HEK293 (cell line): ENCODE results near the gene CACNG4.

Source experiments
- CTCF ChIA-PET: fragments of 350-600 bp; formaldehyde crosslinking; extraction: SDS; loops from one replicate; lab custom pipeline; 2021; ENCODE audit warnings: antibody characterized with exemption; lab: Yijun Ruan, JAX
- POLR2A ChIA-PET: fragments of 300-600 bp; formaldehyde crosslinking; extraction: SDS; loops from one replicate; lab custom pipeline; 2020; ENCODE audit warnings: antibody characterized with exemption, inconsistent platforms; lab: Yijun Ruan, JAX
- H3K27ac ChIP-seq: fragments of 200-500 bp; sonication (Bioruptor generic); 2 replicates; pipeline ENCODE4 v1.5.1; 2014; ENCODE audit warnings: low read depth, low read length, control low read depth, inconsistent platforms; ENCODE audit errors: extremely low read depth
- H3K36me3 ChIP-seq, 2 experiments: fragments of 200-500 bp in 1 of 2; sonication (Bioruptor generic) in 1 of 2; 1 replicate in 1 of 2; 2 replicates in 1 of 2; pipeline ENCODE4 v1.5.1; 2014 to 2017; ENCODE audit warnings: inconsistent platforms in 2 of 2, low read length in 2 of 2; ENCODE audit not compliant: control insufficient read depth in 2 of 2, insufficient read depth in 1 of 2
- H3K4me1 ChIP-seq: fragments of 200-500 bp; sonication (Bioruptor generic); 2 replicates; pipeline ENCODE4 v1.5.1; 2014; ENCODE audit warnings: mild to moderate bottlenecking, low read length, inconsistent platforms; ENCODE audit not compliant: control insufficient read depth, insufficient read depth
- H3K4me3 ChIP-seq: 2 replicates; pipeline ENCODE4 v1.5.1; 2011; ENCODE audit warnings: low read depth, mild to moderate bottlenecking, control low read depth, low read length, moderate library complexity
- H3K9me3 ChIP-seq: fragments of 200-500 bp; sonication (Bioruptor generic); 2 replicates; pipeline ENCODE4 v1.5.1; 2014; ENCODE audit warnings: low read depth, low read length, inconsistent platforms; ENCODE audit not compliant: control insufficient read depth, insufficient read depth
- FEZF1 ChIP-seq: fragments of 450-650 bp; formaldehyde crosslinking; IDR thresholded peaks from 2 replicates; pipeline ENCODE4 v1.5.1; 2016; ENCODE audit warnings: missing biosample characterization, missing genetic modification characterization
- KLF1 ChIP-seq: fragments of 450-650 bp; formaldehyde crosslinking; IDR thresholded peaks from 2 replicates; pipeline ENCODE4 v1.5.1; 2016; ENCODE audit warnings: missing biosample characterization, missing genetic modification characterization
- RBAK ChIP-seq: fragments of 450-650 bp; formaldehyde crosslinking; IDR thresholded peaks from 2 replicates; pipeline ENCODE4 v1.5.1; 2016; ENCODE audit warnings: missing biosample characterization, missing genetic modification characterization
- REPIN1 ChIP-seq: fragments of 450-650 bp; formaldehyde crosslinking; IDR thresholded peaks from 2 replicates; pipeline ENCODE4 v1.5.1; 2017; ENCODE audit warnings: missing biosample characterization, missing genetic modification characterization, low read depth
- YY2 ChIP-seq: fragments of 450-650 bp; formaldehyde crosslinking; IDR thresholded peaks from 2 replicates; pipeline ENCODE4 v1.5.1; 2016; ENCODE audit warnings: missing biosample characterization, missing genetic modification characterization
- ZNF155 ChIP-seq: fragments of 450-650 bp; formaldehyde crosslinking; IDR thresholded peaks from 2 replicates; pipeline ENCODE4 v1.5.1; 2016; ENCODE audit warnings: missing biosample characterization, missing genetic modification characterization
- ZNF311 ChIP-seq: fragments of 450-650 bp; formaldehyde crosslinking; IDR thresholded peaks from 2 replicates; pipeline ENCODE4 v1.5.1; 2017; ENCODE audit warnings: missing biosample characterization, missing genetic modification characterization, borderline replicate concordance
- ZNF510 ChIP-seq: fragments of 450-650 bp; formaldehyde crosslinking; IDR thresholded peaks from 2 replicates; pipeline ENCODE4 v1.5.1; 2018; ENCODE audit warnings: mild to moderate bottlenecking, missing genetic modification characterization, missing biosample characterization; ENCODE audit not compliant: insufficient replicate concordance
- ZNF777 ChIP-seq: fragments of 450-650 bp; formaldehyde crosslinking; IDR thresholded peaks from 2 replicates; pipeline ENCODE4 v1.5.1; 2017; ENCODE audit warnings: missing biosample characterization, missing genetic modification characterization, borderline replicate concordance
- ZSCAN23 ChIP-seq: fragments of 450-650 bp; formaldehyde crosslinking; IDR thresholded peaks from 2 replicates; pipeline ENCODE4 v1.5.1; 2016; ENCODE audit warnings: missing biosample characterization, missing genetic modification characterization
- ZXDB ChIP-seq: fragments of 450-650 bp; formaldehyde crosslinking; IDR thresholded peaks from 2 replicates; pipeline ENCODE4 v1.5.1; 2016; ENCODE audit warnings: missing biosample characterization, missing genetic modification characterization
- TF ChIP-seq, protein P1 (sequence below): fragments of 450-650 bp; formaldehyde crosslinking; IDR thresholded peaks from 2 replicates; pipeline ENCODE4 v1.5.1; 2016; ENCODE audit warnings: missing biosample characterization, missing genetic modification characterization, borderline replicate concordance
- TF ChIP-seq, protein P2 (sequence below): fragments of 450-650 bp; formaldehyde crosslinking; IDR thresholded peaks from 2 replicates; pipeline ENCODE4 v1.5.1; 2017; ENCODE audit warnings: missing biosample characterization, mild to moderate bottlenecking, missing genetic modification characterization, moderate library complexity
- TF ChIP-seq, protein P3 (sequence below): fragments of 450-650 bp; formaldehyde crosslinking; IDR thresholded peaks from 2 replicates; pipeline ENCODE4 v1.5.1; 2016; ENCODE audit warnings: missing biosample characterization, missing genetic modification characterization
- TF ChIP-seq, protein P4 (sequence below): fragments of 450-650 bp; formaldehyde crosslinking; IDR thresholded peaks from 2 replicates; pipeline ENCODE4 v1.5.1; 2016; ENCODE audit warnings: missing biosample characterization, missing genetic modification characterization
- TF ChIP-seq, protein P5 (sequence below): fragments of 450-650 bp; formaldehyde crosslinking; IDR thresholded peaks from 2 replicates; pipeline ENCODE4 v1.5.1; 2017; ENCODE audit warnings: missing biosample characterization, missing genetic modification characterization
- TF ChIP-seq, protein P6 (sequence below): fragments of 450-650 bp; formaldehyde crosslinking; IDR thresholded peaks from 2 replicates; pipeline ENCODE4 v1.5.1; 2016; ENCODE audit warnings: missing biosample characterization, missing genetic modification characterization
- TF ChIP-seq, protein P7 (sequence below): fragments of 450-650 bp; formaldehyde crosslinking; IDR thresholded peaks from 2 replicates; pipeline ENCODE4 v1.5.1; 2016; ENCODE audit warnings: missing biosample characterization, missing genetic modification characterization
- TF ChIP-seq, protein P8 (sequence below): IDR thresholded peaks from 2 replicates; pipeline ENCODE4 v1.6.1; 2011; ENCODE audit warnings: mild to moderate bottlenecking, low read depth, low read length, borderline replicate concordance
- TF ChIP-seq, protein P9 (sequence below): fragments of 450-650 bp; formaldehyde crosslinking; IDR thresholded peaks from 2 replicates; pipeline ENCODE4 v1.5.1; 2016; ENCODE audit warnings: missing biosample characterization, missing genetic modification characterization, low read depth

Gene CACNG4

DNA sequence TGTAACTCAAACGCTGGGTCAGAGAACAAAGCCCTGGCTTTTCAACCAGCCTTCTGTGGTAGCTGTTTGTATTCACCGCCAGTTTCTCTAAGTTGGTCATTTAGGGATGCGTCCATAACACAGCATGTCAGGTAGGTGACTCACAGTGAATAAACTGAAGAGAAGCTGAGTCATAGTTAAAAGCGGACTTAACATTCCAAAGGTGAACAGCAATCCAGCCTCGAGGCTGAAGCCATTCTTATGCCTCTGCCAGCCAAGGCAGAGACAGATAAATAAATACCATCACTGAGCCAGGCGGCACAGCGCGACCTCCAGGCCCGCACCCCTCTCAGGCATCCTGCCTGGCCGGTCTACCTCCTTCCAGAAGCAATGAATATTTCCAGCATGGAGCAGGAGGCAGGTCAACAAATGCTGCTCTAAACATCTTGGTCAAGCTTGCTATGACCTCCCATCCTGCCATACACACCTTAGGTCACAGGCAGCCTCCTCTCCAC, 12.4 kb upstream of the CACNG4 start:
- Histone ChIP-seq H3K36me3 (no peaks in the 10 kb centered on the region), H3K4me3 (no peak overlapping the region), H3K4me1 (peaks cover 2% of the 10 kb centered on the region; the same call in 1 of the 2 replicates), H3K9me3 (no peaks in the 10 kb centered on the region), H3K27ac (no peak overlapping the region)
- POLR2A ChIA-PET = interaction anchor here (1.1 to 1.5 kb wide), 2 partner anchors 12 kb away, joined by 3 to 5 read pairs; partner anchors contain the start of gene CACNG4
- CTCF ChIA-PET = interaction anchor here (0.6 kb wide), 1 partner anchor 14 kb away, joined by 3 read pairs; no protein-coding TSS in a partner anchor
- TF ChIP-seq, protein P1, sequence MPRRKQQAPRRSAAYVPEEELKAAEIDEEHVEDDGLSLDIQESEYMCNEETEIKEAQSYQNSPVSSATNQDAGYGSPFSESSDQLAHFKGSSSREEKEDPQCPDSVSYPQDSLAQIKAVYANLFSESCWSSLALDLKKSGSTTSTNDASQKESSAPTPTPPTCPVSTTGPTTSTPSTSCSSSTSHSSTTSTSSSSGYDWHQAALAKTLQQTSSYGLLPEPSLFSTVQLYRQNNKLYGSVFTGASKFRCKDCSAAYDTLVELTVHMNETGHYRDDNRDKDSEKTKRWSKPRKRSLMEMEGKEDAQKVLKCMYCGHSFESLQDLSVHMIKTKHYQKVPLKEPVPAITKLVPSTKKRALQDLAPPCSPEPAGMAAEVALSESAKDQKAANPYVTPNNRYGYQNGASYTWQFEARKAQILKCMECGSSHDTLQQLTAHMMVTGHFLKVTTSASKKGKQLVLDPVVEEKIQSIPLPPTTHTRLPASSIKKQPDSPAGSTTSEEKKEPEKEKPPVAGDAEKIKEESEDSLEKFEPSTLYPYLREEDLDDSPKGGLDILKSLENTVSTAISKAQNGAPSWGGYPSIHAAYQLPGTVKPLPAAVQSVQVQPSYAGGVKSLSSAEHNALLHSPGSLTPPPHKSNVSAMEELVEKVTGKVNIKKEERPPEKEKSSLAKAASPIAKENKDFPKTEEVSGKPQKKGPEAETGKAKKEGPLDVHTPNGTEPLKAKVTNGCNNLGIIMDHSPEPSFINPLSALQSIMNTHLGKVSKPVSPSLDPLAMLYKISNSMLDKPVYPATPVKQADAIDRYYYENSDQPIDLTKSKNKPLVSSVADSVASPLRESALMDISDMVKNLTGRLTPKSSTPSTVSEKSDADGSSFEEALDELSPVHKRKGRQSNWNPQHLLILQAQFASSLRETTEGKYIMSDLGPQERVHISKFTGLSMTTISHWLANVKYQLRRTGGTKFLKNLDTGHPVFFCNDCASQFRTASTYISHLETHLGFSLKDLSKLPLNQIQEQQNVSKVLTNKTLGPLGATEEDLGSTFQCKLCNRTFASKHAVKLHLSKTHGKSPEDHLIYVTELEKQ (tag by site-specific recombination) = peak; percentile 49; the same call in 1 of the 2 replicates
- TF ChIP-seq KLF1 (peak; percentile 60), ZNF510 (tag by site-specific recombination) (no peak), ZNF311 (tag by site-specific recombination) (no peak), REPIN1 (no peak), ZNF155 (no peak), ZXDB (no peak), ZNF777 (tag by site-specific recombination) (no peak), RBAK (tag by site-specific recombination) (no peak), ZSCAN23 (tag by site-specific recombination) (no peak), YY2 (tag by site-specific recombination) (no peak; the same call in 1 of the 2 replicates), FEZF1 (tag by site-specific recombination) (peak; percentile 93)
- TF ChIP-seq, protein P2, sequence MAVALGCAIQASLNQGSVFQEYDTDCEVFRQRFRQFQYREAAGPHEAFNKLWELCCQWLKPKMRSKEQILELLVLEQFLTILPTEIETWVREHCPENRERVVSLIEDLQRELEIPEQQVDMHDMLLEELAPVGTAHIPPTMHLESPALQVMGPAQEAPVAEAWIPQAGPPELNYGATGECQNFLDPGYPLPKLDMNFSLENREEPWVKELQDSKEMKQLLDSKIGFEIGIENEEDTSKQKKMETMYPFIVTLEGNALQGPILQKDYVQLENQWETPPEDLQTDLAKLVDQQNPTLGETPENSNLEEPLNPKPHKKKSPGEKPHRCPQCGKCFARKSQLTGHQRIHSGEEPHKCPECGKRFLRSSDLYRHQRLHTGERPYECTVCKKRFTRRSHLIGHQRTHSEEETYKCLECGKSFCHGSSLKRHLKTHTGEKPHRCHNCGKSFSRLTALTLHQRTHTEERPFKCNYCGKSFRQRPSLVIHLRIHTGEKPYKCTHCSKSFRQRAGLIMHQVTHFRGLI (tag by site-specific recombination) = no peak
- TF ChIP-seq, protein P3, sequence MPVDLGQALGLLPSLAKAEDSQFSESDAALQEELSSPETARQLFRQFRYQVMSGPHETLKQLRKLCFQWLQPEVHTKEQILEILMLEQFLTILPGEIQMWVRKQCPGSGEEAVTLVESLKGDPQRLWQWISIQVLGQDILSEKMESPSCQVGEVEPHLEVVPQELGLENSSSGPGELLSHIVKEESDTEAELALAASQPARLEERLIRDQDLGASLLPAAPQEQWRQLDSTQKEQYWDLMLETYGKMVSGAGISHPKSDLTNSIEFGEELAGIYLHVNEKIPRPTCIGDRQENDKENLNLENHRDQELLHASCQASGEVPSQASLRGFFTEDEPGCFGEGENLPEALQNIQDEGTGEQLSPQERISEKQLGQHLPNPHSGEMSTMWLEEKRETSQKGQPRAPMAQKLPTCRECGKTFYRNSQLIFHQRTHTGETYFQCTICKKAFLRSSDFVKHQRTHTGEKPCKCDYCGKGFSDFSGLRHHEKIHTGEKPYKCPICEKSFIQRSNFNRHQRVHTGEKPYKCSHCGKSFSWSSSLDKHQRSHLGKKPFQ (tag by site-specific recombination) = no peak
- TF ChIP-seq, protein P4, sequence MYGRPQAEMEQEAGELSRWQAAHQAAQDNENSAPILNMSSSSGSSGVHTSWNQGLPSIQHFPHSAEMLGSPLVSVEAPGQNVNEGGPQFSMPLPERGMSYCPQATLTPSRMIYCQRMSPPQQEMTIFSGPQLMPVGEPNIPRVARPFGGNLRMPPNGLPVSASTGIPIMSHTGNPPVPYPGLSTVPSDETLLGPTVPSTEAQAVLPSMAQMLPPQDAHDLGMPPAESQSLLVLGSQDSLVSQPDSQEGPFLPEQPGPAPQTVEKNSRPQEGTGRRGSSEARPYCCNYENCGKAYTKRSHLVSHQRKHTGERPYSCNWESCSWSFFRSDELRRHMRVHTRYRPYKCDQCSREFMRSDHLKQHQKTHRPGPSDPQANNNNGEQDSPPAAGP = peak; percentile 78
- TF ChIP-seq, protein P5, sequence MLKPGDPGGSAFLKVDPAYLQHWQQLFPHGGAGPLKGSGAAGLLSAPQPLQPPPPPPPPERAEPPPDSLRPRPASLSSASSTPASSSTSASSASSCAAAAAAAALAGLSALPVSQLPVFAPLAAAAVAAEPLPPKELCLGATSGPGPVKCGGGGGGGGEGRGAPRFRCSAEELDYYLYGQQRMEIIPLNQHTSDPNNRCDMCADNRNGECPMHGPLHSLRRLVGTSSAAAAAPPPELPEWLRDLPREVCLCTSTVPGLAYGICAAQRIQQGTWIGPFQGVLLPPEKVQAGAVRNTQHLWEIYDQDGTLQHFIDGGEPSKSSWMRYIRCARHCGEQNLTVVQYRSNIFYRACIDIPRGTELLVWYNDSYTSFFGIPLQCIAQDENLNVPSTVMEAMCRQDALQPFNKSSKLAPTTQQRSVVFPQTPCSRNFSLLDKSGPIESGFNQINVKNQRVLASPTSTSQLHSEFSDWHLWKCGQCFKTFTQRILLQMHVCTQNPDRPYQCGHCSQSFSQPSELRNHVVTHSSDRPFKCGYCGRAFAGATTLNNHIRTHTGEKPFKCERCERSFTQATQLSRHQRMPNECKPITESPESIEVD (tag by site-specific recombination) = no peak
- TF ChIP-seq, protein P6, sequence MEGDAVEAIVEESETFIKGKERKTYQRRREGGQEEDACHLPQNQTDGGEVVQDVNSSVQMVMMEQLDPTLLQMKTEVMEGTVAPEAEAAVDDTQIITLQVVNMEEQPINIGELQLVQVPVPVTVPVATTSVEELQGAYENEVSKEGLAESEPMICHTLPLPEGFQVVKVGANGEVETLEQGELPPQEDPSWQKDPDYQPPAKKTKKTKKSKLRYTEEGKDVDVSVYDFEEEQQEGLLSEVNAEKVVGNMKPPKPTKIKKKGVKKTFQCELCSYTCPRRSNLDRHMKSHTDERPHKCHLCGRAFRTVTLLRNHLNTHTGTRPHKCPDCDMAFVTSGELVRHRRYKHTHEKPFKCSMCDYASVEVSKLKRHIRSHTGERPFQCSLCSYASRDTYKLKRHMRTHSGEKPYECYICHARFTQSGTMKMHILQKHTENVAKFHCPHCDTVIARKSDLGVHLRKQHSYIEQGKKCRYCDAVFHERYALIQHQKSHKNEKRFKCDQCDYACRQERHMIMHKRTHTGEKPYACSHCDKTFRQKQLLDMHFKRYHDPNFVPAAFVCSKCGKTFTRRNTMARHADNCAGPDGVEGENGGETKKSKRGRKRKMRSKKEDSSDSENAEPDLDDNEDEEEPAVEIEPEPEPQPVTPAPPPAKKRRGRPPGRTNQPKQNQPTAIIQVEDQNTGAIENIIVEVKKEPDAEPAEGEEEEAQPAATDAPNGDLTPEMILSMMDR = no peak
- TF ChIP-seq, protein P7, sequence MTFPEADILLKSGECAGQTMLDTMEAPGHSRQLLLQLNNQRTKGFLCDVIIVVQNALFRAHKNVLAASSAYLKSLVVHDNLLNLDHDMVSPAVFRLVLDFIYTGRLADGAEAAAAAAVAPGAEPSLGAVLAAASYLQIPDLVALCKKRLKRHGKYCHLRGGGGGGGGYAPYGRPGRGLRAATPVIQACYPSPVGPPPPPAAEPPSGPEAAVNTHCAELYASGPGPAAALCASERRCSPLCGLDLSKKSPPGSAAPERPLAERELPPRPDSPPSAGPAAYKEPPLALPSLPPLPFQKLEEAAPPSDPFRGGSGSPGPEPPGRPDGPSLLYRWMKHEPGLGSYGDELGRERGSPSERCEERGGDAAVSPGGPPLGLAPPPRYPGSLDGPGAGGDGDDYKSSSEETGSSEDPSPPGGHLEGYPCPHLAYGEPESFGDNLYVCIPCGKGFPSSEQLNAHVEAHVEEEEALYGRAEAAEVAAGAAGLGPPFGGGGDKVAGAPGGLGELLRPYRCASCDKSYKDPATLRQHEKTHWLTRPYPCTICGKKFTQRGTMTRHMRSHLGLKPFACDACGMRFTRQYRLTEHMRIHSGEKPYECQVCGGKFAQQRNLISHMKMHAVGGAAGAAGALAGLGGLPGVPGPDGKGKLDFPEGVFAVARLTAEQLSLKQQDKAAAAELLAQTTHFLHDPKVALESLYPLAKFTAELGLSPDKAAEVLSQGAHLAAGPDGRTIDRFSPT (tag by site-specific recombination) = peak; percentile 84
- TF ChIP-seq, protein P8, sequence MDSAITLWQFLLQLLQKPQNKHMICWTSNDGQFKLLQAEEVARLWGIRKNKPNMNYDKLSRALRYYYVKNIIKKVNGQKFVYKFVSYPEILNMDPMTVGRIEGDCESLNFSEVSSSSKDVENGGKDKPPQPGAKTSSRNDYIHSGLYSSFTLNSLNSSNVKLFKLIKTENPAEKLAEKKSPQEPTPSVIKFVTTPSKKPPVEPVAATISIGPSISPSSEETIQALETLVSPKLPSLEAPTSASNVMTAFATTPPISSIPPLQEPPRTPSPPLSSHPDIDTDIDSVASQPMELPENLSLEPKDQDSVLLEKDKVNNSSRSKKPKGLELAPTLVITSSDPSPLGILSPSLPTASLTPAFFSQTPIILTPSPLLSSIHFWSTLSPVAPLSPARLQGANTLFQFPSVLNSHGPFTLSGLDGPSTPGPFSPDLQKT = no peak
- TF ChIP-seq, protein P9, sequence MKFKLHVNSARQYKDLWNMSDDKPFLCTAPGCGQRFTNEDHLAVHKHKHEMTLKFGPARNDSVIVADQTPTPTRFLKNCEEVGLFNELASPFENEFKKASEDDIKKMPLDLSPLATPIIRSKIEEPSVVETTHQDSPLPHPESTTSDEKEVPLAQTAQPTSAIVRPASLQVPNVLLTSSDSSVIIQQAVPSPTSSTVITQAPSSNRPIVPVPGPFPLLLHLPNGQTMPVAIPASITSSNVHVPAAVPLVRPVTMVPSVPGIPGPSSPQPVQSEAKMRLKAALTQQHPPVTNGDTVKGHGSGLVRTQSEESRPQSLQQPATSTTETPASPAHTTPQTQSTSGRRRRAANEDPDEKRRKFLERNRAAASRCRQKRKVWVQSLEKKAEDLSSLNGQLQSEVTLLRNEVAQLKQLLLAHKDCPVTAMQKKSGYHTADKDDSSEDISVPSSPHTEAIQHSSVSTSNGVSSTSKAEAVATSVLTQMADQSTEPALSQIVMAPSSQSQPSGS (tag by site-specific recombination) = no peak
